Activated naive CD8-positive, alpha-beta T cell treated with anti-CD3 and anti-CD28 coated beads, Interleukin-2, amount 50 U/mL, for 24 hours (primary cell): ENCODE results near the gene CRP.

Experiments used
- ATAC-seq: fragments of 150-1000 bp; cut with Tn5 transposase; one replicate; pipeline ENCODE4 v1.10.0; 2021
- DNase-seq: peaks from one replicate; pipeline ENCODE4 v3.0.0; 2021
- H3K27ac Mint-ChIP-seq: one replicate; pipeline ENCODE4 v1.8.0; 2021; ENCODE audit warnings: mild to moderate bottlenecking, mixed read lengths
- H3K27me3 Mint-ChIP-seq: one replicate; pipeline ENCODE4 v1.8.0; 2021; ENCODE audit warnings: mixed read lengths
- H3K36me3 Mint-ChIP-seq: one replicate; pipeline ENCODE4 v1.8.0; 2021; ENCODE audit warnings: low read depth, mixed read lengths
- H3K4me1 Mint-ChIP-seq: one replicate; pipeline ENCODE4 v1.8.0; 2021; ENCODE audit warnings: mixed read lengths
- H3K4me3 Mint-ChIP-seq: one replicate; pipeline ENCODE4 v1.8.0; 2021; ENCODE audit warnings: mild to moderate bottlenecking, moderate library complexity, mixed read lengths
- H3K9me3 Mint-ChIP-seq: one replicate; pipeline ENCODE4 v1.8.0; 2021; ENCODE audit warnings: mixed read lengths

CRP gene

DNA sequence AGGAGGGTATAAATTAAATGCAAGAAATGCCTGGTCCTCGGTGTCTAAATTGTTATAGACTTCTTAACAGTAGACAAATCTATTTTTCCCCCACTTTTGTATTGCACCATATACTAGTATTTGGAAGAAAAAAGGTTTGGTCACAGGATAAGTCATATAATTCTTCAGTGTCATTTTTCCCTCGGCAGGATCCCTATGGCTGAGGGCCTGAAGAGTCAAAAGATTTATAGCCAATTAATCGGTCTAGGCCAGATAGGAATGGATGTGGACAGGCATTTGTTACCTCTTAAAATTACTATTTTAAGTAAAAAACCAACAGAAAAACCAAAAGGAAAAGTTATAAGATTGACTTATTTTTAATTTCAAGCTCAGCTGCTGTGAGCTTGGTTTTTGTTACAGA is 45.6 kb downstream of the CRP start:
- H3K4me3 Mint-ChIP-seq: no peak overlapping the region
- H3K9me3 Mint-ChIP-seq: peaks cover 7% of the 10 kb centered on the region
- DNase-seq (no peak), ATAC-seq (no peak)
- no peak overlapping the region for H3K27ac Mint-ChIP-seq
- H3K36me3 Mint-ChIP-seq: no peaks in the 10 kb centered on the region
- no peaks in the 10 kb centered on the region for H3K4me1 Mint-ChIP-seq
- peaks cover 8% of the 10 kb centered on the region for H3K27me3 Mint-ChIP-seq

DNA sequence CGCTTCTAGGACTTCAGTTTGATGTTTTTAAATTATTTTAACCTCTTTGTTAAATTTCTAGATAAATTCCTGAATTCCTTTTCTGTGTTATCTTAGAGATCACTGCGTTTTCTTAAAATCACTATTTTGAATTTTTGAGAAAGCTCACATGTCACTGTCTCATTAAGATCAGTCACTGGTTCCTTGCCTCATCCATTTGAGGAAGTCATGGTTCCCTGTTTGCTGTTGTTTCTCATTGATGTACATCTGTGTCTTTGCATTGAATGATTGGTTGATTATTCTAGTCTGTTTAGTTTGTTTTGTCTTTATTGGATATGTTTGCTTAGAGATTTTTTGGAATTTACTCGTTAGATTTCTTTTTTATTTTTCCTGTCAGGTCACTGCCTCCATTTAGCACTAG is 50.1 kb downstream of the CRP start:
- no peaks in the 10 kb centered on the region for H3K36me3 Mint-ChIP-seq
- no peak overlapping the region for H3K27ac Mint-ChIP-seq
- H3K9me3 Mint-ChIP-seq: peaks cover 9% of the 10 kb centered on the region
- no peaks in the 10 kb centered on the region for H3K4me1 Mint-ChIP-seq
- DNase-seq: no peak
- no peak for ATAC-seq
- H3K27me3 Mint-ChIP-seq: peaks cover 4% of the 10 kb centered on the region
- H3K4me3 Mint-ChIP-seq: no peak overlapping the region

GRCh38 chr1:159663552-159663951 is 50.8 kb downstream of the CRP start:
- Mint-ChIP-seq H3K27me3 (peaks cover 4% of the 10 kb centered on the region), H3K4me1 (no peaks in the 10 kb centered on the region), H3K4me3 (no peak overlapping the region), H3K9me3 (peaks cover 9% of the 10 kb centered on the region), H3K27ac (no peak overlapping the region), H3K36me3 (no peaks in the 10 kb centered on the region)
- no peak for DNase-seq
- ATAC-seq: no peak
